HepG2 (cell line): ENCODE results near the gene KIF26B. TPM values are rescaled to one million over a fixed set of nuclear protein-coding genes. Genes with fewer than 3 reads are reported as not detected.

Experiments used
- ATAC-seq: fragments of 200-7000 bp; cut with Tn5 transposase; 3 replicates; pipeline ENCODE4 v1.9.1; 2020; ENCODE audit warnings: mild to moderate bottlenecking, moderate library complexity
- BruUV-seq: library from RNA; stranded (reverse); fragments of 400-500 nt; replicated peaks from 2 replicates; lab custom pipeline; 2021; lab: Mats Ljungman, UMichigan
- CTCF ChIA-PET: fragments of 300-600 bp; formaldehyde crosslinking; extraction: SDS; loops from one replicate; lab custom pipeline; 2021; ENCODE audit warnings: low total read pairs, inconsistent platforms, low intra/inter-chr PET ratio; lab: Yijun Ruan, JAX
- POLR2A ChIA-PET: fragments of 350-600 bp; sonication (Branson Sonifier 250); formaldehyde crosslinking; loops from one replicate; lab custom pipeline; 2020; ENCODE audit warnings: antibody characterized with exemption, inconsistent platforms; lab: Yijun Ruan, JAX
- DNase-seq: peaks from one replicate; pipeline ENCODE4 v3.0.0-alpha.2; 2015; ENCODE audit warnings: low spot score
- FAIRE-seq: peaks from 3 replicates; lab custom pipeline; 2011; peaks lifted over from hg19 to GRCh38; lab: Jason Lieb, UNC
- H2AFZ ChIP-seq: one replicate; pipeline ENCODE4 v1.6.1; 2011; ENCODE audit warnings: low read length, inconsistent platforms
- H3K27ac ChIP-seq: fragments of 300-600 bp; 3 replicates; pipeline ENCODE4 v1.8.0; 2011; ENCODE audit warnings: mixed run types, mild to moderate bottlenecking, mixed read lengths, low read length, inconsistent platforms; ENCODE audit not compliant: insufficient read depth; ENCODE audit errors: extremely low read length
- H3K27me3 ChIP-seq, 2 experiments: fragments of 200-600 bp in 1 of 2; 2 replicates in 1 of 2; 3 replicates in 1 of 2; pipeline versions ENCODE4 v1.6.0 to v1.8.0; 2011; ENCODE audit warnings: low read length in 2 of 2, mild to moderate bottlenecking in 2 of 2, moderate library complexity in 2 of 2, inconsistent platforms in 1 of 2; ENCODE audit not compliant: insufficient read depth in 2 of 2, control insufficient read depth in 1 of 2
- H3K36me3 ChIP-seq, 2 experiments: fragments of 200-600 bp in 1 of 2; replicated peaks in 1 of 2; 2 replicates in 1 of 2; 3 replicates in 1 of 2; pipeline versions ENCODE4 v1.5.1 to v1.8.0; 2011; ENCODE audit warnings: low read length in 2 of 2, inconsistent platforms in 1 of 2; ENCODE audit not compliant: insufficient read depth in 2 of 2, control insufficient read depth in 1 of 2
- H3K4me1 ChIP-seq: 2 replicates; pipeline ENCODE4 v1.5.1; 2012; ENCODE audit warnings: low read length, inconsistent platforms; ENCODE audit not compliant: insufficient read depth
- H3K4me2 ChIP-seq: 2 replicates; pipeline ENCODE4 v1.6.0; 2011; ENCODE audit warnings: low read depth, low read length, inconsistent platforms
- H3K4me3 ChIP-seq, 3 experiments: fragments of 200-600 bp in 1 of 3; sonication (generic), shearing (Covaris generic) in 1 of 3; replicated peaks in 1 of 3; 2 replicates each; pipeline ENCODE4 v1.5.1; 2011 to 2016; ENCODE audit warnings: low read length in 3 of 3, inconsistent platforms in 2 of 3, low read depth in 2 of 3, mild to moderate bottlenecking in 2 of 3, control low read depth in 1 of 3, mixed read lengths in 1 of 3; ENCODE audit not compliant: insufficient read depth in 1 of 3
- H3K79me2 ChIP-seq: one replicate; pipeline ENCODE4 v1.6.1; 2011; ENCODE audit warnings: low read length, inconsistent platforms; ENCODE audit not compliant: insufficient read depth
- H3K9ac ChIP-seq: 2 replicates; pipeline ENCODE4 v1.6.0; 2011; ENCODE audit warnings: mild to moderate bottlenecking, low read depth, low read length, inconsistent platforms; ENCODE audit not compliant: insufficient read depth
- H3K9me3 ChIP-seq: 2 replicates; pipeline ENCODE4 v1.5.1; 2012; ENCODE audit warnings: mild to moderate bottlenecking, low read length
- H4K20me1 ChIP-seq: 2 replicates; pipeline ENCODE4 v1.6.0; 2011; ENCODE audit warnings: inconsistent platforms, mild to moderate bottlenecking, low read length, moderate library complexity; ENCODE audit not compliant: insufficient read depth
- CAMTA2 ChIP-seq: sonication (generic); formaldehyde crosslinking; IDR thresholded peaks from 2 replicates; pipeline ENCODE4 v1.4.0; 2020; ENCODE audit warnings: mild to moderate bottlenecking, missing genetic modification reagents, borderline replicate concordance
- FOXA3 ChIP-seq: IDR thresholded peaks from 2 replicates; pipeline ENCODE4 v1.6.1; 2016; ENCODE audit warnings: missing genetic modification reagents, missing compliant biosample characterization
- FOXJ3 ChIP-seq: sonication (generic); formaldehyde crosslinking; IDR thresholded peaks from 2 replicates; pipeline ENCODE4 v1.4.0; 2020; ENCODE audit warnings: missing genetic modification reagents, mild to moderate bottlenecking, borderline replicate concordance
- FOXK1 ChIP-seq: sonication (generic); formaldehyde crosslinking; IDR thresholded peaks from 2 replicates; pipeline ENCODE4 v1.4.0; 2020; ENCODE audit warnings: low read depth, missing genetic modification reagents, borderline replicate concordance
- HNF4A ChIP-seq: sonication (generic); formaldehyde crosslinking; IDR thresholded peaks from 2 replicates; pipeline ENCODE4 v1.4.0; 2020; ENCODE audit warnings: missing genetic modification reagents
- HNRNPH1 ChIP-seq: fragments of 200-400 bp; formaldehyde crosslinking; optimal IDR thresholded peaks from 2 replicates; pipeline ENCODE3; 2017; ENCODE audit warnings: mild to moderate bottlenecking, low read depth, low read length
- SAFB2 ChIP-seq: sonication (generic); formaldehyde crosslinking; IDR thresholded peaks from 2 replicates; pipeline ENCODE4 v1.5.1; 2020; ENCODE audit warnings: missing genetic modification reagents, low read depth, mild to moderate bottlenecking, borderline replicate concordance
- SKI ChIP-seq: fragments of 450-650 bp; IDR thresholded peaks from one replicate; pipeline ENCODE4 v1.6.1; 2018; ENCODE audit warnings: mild to moderate bottlenecking; ENCODE audit not compliant: partially characterized antibody
- TFAP4 ChIP-seq: sonication (generic); IDR thresholded peaks from 2 replicates; pipeline ENCODE4 v1.6.1; 2016; ENCODE audit warnings: low read depth, borderline replicate concordance
- ZFP36L1 ChIP-seq: sonication (generic); formaldehyde crosslinking; IDR thresholded peaks from 2 replicates; pipeline ENCODE4 v1.8.0; 2022; ENCODE audit warnings: mild to moderate bottlenecking, missing genetic modification reagents, moderate library complexity
- ZMYM4 ChIP-seq: sonication (generic); formaldehyde crosslinking; IDR thresholded peaks from 2 replicates; pipeline ENCODE4 v1.8.1; 2023; ENCODE audit warnings: mild to moderate bottlenecking, missing genetic modification reagents
- ZNF282 ChIP-seq: fragments of 450-650 bp; IDR thresholded peaks from 2 replicates; pipeline ENCODE4 v1.6.1; 2018; ENCODE audit not compliant: partially characterized antibody
- ZNF589 ChIP-seq: sonication (generic); formaldehyde crosslinking; conservative IDR thresholded peaks from 2 replicates; pipeline ENCODE4 v1.8.0; 2022; ENCODE audit warnings: mild to moderate bottlenecking, moderate library complexity, missing genetic modification reagents
- ZNF7 ChIP-seq: IDR thresholded peaks from 2 replicates; pipeline ENCODE4 v1.6.1; 2016; ENCODE audit warnings: missing biosample characterization, missing genetic modification reagents
- ZNF737 ChIP-seq: sonication (generic); formaldehyde crosslinking; IDR thresholded peaks from 2 replicates; pipeline ENCODE4 v1.5.0; 2020; ENCODE audit warnings: missing genetic modification reagents, mild to moderate bottlenecking, borderline replicate concordance
- WGBS: methylation state at CpG from one replicate; pipeline ENCODE4 v1.1.6; 2017; ENCODE audit warnings: low lambda C conversion rate; 5-methylcytosine and 5-hydroxymethylcytosine counted together
- in situ Hi-C: cut with HindIII; loops from 2 replicates; pipeline ENCODE4 v1.10.0; 2017; ENCODE audit warnings: low pct_unique_long_range_greater_than_20kb; ENCODE audit not compliant: extremely low pct_ligation_motif_present
- intact Hi-C: fragments of 100-400 bp; cut with micrococcal nuclease; formaldehyde crosslinking; loops from one replicate; pipeline ENCODE4 v1.10.0; 2022; ENCODE audit not compliant: unreplicated experiment
- polyA plus RNA-seq, 8 experiments: library from polyadenylated mRNA; depleted of rRNA in 3 of 8; stranded (reverse) in 7 of 8; unstranded in 1 of 8; fragments of >200 nt; fragmentation: Illumina TruSeq in 4 of 8; extraction: Trizol in 4 of 8; gene quantifications; 2 replicates each; pipeline versions ENCODE4 v1.2.1 to v1.2.3, GENCODE V29; 2011 to 2016; ENCODE audit warnings: low read depth in 4 of 8, missing spikeins in 1 of 8, mixed read lengths in 1 of 8; ENCODE audit not compliant: insufficient read depth in 1 of 8
- total RNA-seq, 5 experiments: library from RNA; depleted of rRNA; stranded (reverse); fragments of >200 nt; fragmentation: Illumina TruSeq; extraction: Trizol; gene quantifications; 2 replicates each; pipeline ENCODE4 v1.2.3, GENCODE V29; 2016; ENCODE audit warnings: low read depth in 1 of 5

The KIF26B gene
- total and polyA plus RNA-seq, 2 of the 13 experiments (the other 11 are each of a cell fraction or from before 2014, with no cell fraction given) = 0.08 to 0.09 TPM

- H3K36me3 ChIP-seq = no peaks in the 10 kb centered on the region
- H3K9me3 ChIP-seq = no peaks in the 10 kb centered on the region
- no peak overlapping the region for H3K9ac ChIP-seq
- no peak overlapping the region for H2AFZ ChIP-seq
- no peak overlapping the region for H3K27ac ChIP-seq
- TF ChIP-seq ZNF737 (no peak), SAFB2 (no peak), ZFP36L1 (no peak), ZNF589 (no peak), ZNF282 (no peak), CAMTA2 (CRISPR knock-in tag) (no peak), HNRNPH1 (no peak), FOXJ3 (CRISPR knock-in tag) (no peak), FOXK1 (CRISPR knock-in tag) (no peak)
- WGBS = 18% methylated on average over 1 of the region's 1 CpG
- intact Hi-C loops (no loop called here), in situ Hi-C loops (no loop called here)
- FAIRE-seq (no peak), DNase-seq (no peak), ATAC-seq (no peak)
- no peaks in the 10 kb centered on the region for H3K79me2 ChIP-seq
- H3K27me3 ChIP-seq = no peaks in the 10 kb centered on the region; a peak in 1 of 5 replicates
- 0 out of 2 replicates have a peak, but pooled peaks cover 5% of the 10 kb centered on the region for H3K4me1 ChIP-seq
- ChIA-PET POLR2A (no interaction called here), CTCF (no interaction called here)
- H3K4me3 ChIP-seq = no peak overlapping the region
- no TSS peak for BruUV-seq
- no peak overlapping the region for H3K4me2 ChIP-seq
- no peaks in the 10 kb centered on the region for H4K20me1 ChIP-seq
These were observed 88.2 kb downstream of the KIF26B start for GRCh38 chr1:245242989-245243388.

GRCh38 chr1:245245021-245245667 is 90.4 kb downstream of the KIF26B start:
- ChIA-PET CTCF (no interaction called here), POLR2A (no interaction called here)
- Histone ChIP-seq H3K4me2 (peak overlapping the region; percentile 38; the same call in 1 of the 2 replicates), H3K4me3 (no peak overlapping the region), H2AFZ (no peak overlapping the region), H3K27ac (no peak overlapping the region), H3K9ac (no peak overlapping the region), H4K20me1 (no peaks in the 10 kb centered on the region), H3K36me3 (no peaks in the 10 kb centered on the region), H3K79me2 (no peaks in the 10 kb centered on the region), H3K4me1 (0 out of 2 replicates have a peak, but pooled peaks cover 5% of the 10 kb centered on the region), H3K9me3 (no peaks in the 10 kb centered on the region), H3K27me3 (no peaks in the 10 kb centered on the region; a peak in 1 of 5 replicates)
- intact Hi-C loops (no loop called here), in situ Hi-C loops (no loop called here)
- ATAC-seq (peak; percentile 71), DNase-seq (no peak), FAIRE-seq (no peak)
- TF ChIP-seq FOXA3 (CRISPR knock-in tag) (0 out of 2 replicates have a peak, but pooled peaks have one; percentile 12), SKI (peak; percentile 81), HNF4A (0 out of 2 replicates have a peak, but pooled peaks have one; percentile 4), ZNF7 (CRISPR knock-in tag) (peak; percentile 37; the same call in 1 of the 2 replicates), ZMYM4 (no peak), TFAP4 (peak; percentile 24; the same call in 1 of the 2 replicates)
- 9% methylated on average over 7 of the region's 11 CpGs for WGBS
- no TSS peak for BruUV-seq
